AG04449 (cell line): ENCODE data around the gene TNS3.
A peak's percentile ranks its signal among the peaks of the same experiment; 100 is the strongest.

Experiments used
- CTCF ChIA-PET: fragments of 350-600 bp; formaldehyde crosslinking; extraction: SDS; loops from one replicate; lab custom pipeline; 2021; ENCODE audit warnings: antibody characterized with exemption; lab: Yijun Ruan, JAX
- POLR2A ChIA-PET: fragments of 400-600, 350-600 bp; formaldehyde crosslinking; extraction: SDS; loops from one replicate; lab custom pipeline; 2020; ENCODE audit warnings: antibody characterized with exemption, inconsistent platforms; lab: Yijun Ruan, JAX
- DNase-seq: peaks from one replicate; pipeline ENCODE4 v3.0.0-alpha.2; 2010; ENCODE audit warnings: low read depth, low spot score
- H3K4me3 ChIP-seq: 2 replicates; pipeline ENCODE4 v1.5.1; 2011; ENCODE audit warnings: low read depth, mild to moderate bottlenecking, control low read depth, low read length
- CTCF ChIP-seq: IDR thresholded peaks from one replicate; pipeline ENCODE4 v1.5.1; 2011; ENCODE audit warnings: mild to moderate bottlenecking, moderate library complexity, low read length, control low read depth, inconsistent platforms; ENCODE audit not compliant: insufficient read depth; ENCODE audit errors: missing control alignments

TNS3 gene

GRCh38 chr7:47622946-47623640 lies 41.2 kb upstream of the TNS3 start:
- ChIA-PET CTCF (interaction anchor here (1.0 to 1.2 kb wide), 2 partner anchors 22 to 187 kb away, joined by 3 to 4 read pairs; no protein-coding TSS in a partner anchor), POLR2A (interaction anchor here (0.8 to 1.0 kb wide), 2 partner anchors 13 to 32 kb away, joined by 3 read pairs; no protein-coding TSS in a partner anchor)
- no peak for TF ChIP-seq CTCF
- no peak overlapping the region for H3K4me3 ChIP-seq
- DNase-seq: peak; percentile 93

GRCh38 chr7:47622586-47622945 lies 40.7 kb upstream of the TNS3 start:
- DNase-seq: no peak
- no peak overlapping the region for H3K4me3 ChIP-seq
- TF ChIP-seq CTCF: no peak
- ChIA-PET CTCF (interaction anchor here (1.0 to 1.2 kb wide), 2 partner anchors 23 to 187 kb away, joined by 3 to 4 read pairs; no protein-coding TSS in a partner anchor), POLR2A (no interaction called here)

- ChIA-PET POLR2A (no interaction called here), CTCF (interaction anchor here (1.2 kb wide), 1 partner anchor 186 kb away, joined by 3 read pairs; no protein-coding TSS in a partner anchor)
- no peak overlapping the region for H3K4me3 ChIP-seq
- TF ChIP-seq CTCF: no peak
- no peak for DNase-seq
These were observed 40.2 kb upstream of the TNS3 start for GRCh38 chr7:47621979-47622561.

GRCh38 chr7:47621347-47621746 lies 39.4 kb upstream of the TNS3 start:
- POLR2A ChIA-PET: no interaction called here
- H3K4me3 ChIP-seq: no peak overlapping the region
- no peak for TF ChIP-seq CTCF
- DNase-seq: no peak
- CTCF ChIA-PET: no interaction called here

GRCh38 chr7:47619806-47620205 lies 37.9 kb upstream of the TNS3 start:
- POLR2A ChIA-PET: no interaction called here
- no peak for TF ChIP-seq CTCF
- H3K4me3 ChIP-seq: no peak overlapping the region
- CTCF ChIA-PET: interaction anchor here (0.9 to 1.2 kb wide), 3 partner anchors 9 to 176 kb away, joined by 3 to 4 read pairs (median 3); no protein-coding TSS in a partner anchor
- no peak for DNase-seq

- CTCF ChIA-PET: no interaction called here
These were observed 35.2 kb upstream of the TNS3 start for GRCh38 chr7:47617131-47617530.

More at GRCh38 chr7:47617131-47617530, 35.2 kb upstream of the TNS3 start:
- H3K4me3 ChIP-seq: no peak overlapping the region
- TF ChIP-seq CTCF: no peak
- no peak for DNase-seq
- POLR2A ChIA-PET: no interaction called here
